Neural progenitor cell (in vitro differentiated cells): ENCODE measurements around the gene CRBN. TPM values are rescaled to one million over a fixed set of nuclear protein-coding genes. Genes with fewer than 3 reads are reported as not detected.

ENCODE experiments used
- DNase-seq: peaks from one replicate; pipeline ENCODE4 v3.0.0-alpha.2; 2016; ENCODE audit warnings: low spot score
- H2AFZ ChIP-seq: fragments of 200-600 bp; sonication (generic); replicated peaks from 2 replicates; pipeline ENCODE4 v1.6.1; 2016; ENCODE audit warnings: antibody characterized with exemption
- H3F3A ChIP-seq: fragments of 200-600 bp; sonication (generic); 2 replicates; pipeline ENCODE4 v1.6.1; 2016; ENCODE audit warnings: antibody characterized with exemption, low read depth
- H3K27ac ChIP-seq: fragments of 200-600 bp; sonication (generic); 2 replicates; pipeline ENCODE4 v1.5.1; 2016; ENCODE audit warnings: mild to moderate bottlenecking
- H3K27me3 ChIP-seq: fragments of 200-600 bp; sonication (generic); 2 replicates; pipeline ENCODE4 v1.6.1; 2016; ENCODE audit warnings: mild to moderate bottlenecking, moderate library complexity
- H3K36me3 ChIP-seq: fragments of 200-600 bp; sonication (generic); 2 replicates; pipeline ENCODE4 v1.5.1; 2016
- H3K4me1 ChIP-seq: fragments of 200-600 bp; sonication (generic); 2 replicates; pipeline ENCODE4 v1.6.1; 2016; ENCODE audit warnings: mixed run types
- H3K4me2 ChIP-seq: fragments of 200-600 bp; sonication (generic); 2 replicates; pipeline ENCODE4 v1.6.1; 2016
- H3K4me3 ChIP-seq: fragments of 200-600 bp; sonication (generic); 2 replicates; pipeline ENCODE4 v1.5.1; 2016
- H3K79me2 ChIP-seq: fragments of 200-600 bp; sonication (generic); 2 replicates; pipeline ENCODE4 v1.6.1; 2016; ENCODE audit warnings: low read depth
- H3K9ac ChIP-seq: fragments of 200-600 bp; sonication (generic); 2 replicates; pipeline ENCODE4 v1.6.1; 2016
- H3K9me3 ChIP-seq: fragments of 200-600 bp; sonication (generic); 2 replicates; pipeline ENCODE4 v1.5.1; 2016; ENCODE audit warnings: low read depth
- H4K20me1 ChIP-seq: fragments of 200-600 bp; sonication (generic); 2 replicates; pipeline ENCODE4 v1.6.1; 2016; ENCODE audit warnings: low read depth
- H3K27ac Mint-ChIP-seq: 3 replicates; pipeline ENCODE4 v1.8.0; 2021; ENCODE audit warnings: mixed read lengths
- H3K27me3 Mint-ChIP-seq: 2 replicates; pipeline ENCODE4 v1.8.0; 2022; ENCODE audit warnings: low read depth, mild to moderate bottlenecking, inconsistent platforms, moderate library complexity, mixed read lengths; ENCODE audit not compliant: insufficient read depth
- H3K36me3 Mint-ChIP-seq: 3 replicates; pipeline ENCODE4 v1.8.0; 2021; ENCODE audit warnings: mixed read lengths
- H3K4me1 Mint-ChIP-seq: 3 replicates; pipeline ENCODE4 v1.8.0; 2021; ENCODE audit warnings: mixed read lengths
- H3K4me3 Mint-ChIP-seq: 3 replicates; pipeline ENCODE4 v1.8.0; 2021; ENCODE audit warnings: mild to moderate bottlenecking, moderate library complexity, mixed read lengths
- H3K9me3 Mint-ChIP-seq: 3 replicates; pipeline ENCODE4 v1.8.0; 2020; ENCODE audit warnings: mixed read lengths
- CTCF ChIP-seq: fragments of 200-600 bp; sonication (generic); IDR thresholded peaks from 2 replicates; pipeline ENCODE4 v1.5.1; 2017; ENCODE audit warnings: antibody characterized with exemption, mild to moderate bottlenecking
- EZH2 ChIP-seq: fragments of 200-600 bp; sonication (generic); IDR thresholded peaks from 2 replicates; pipeline ENCODE4 v1.6.1; 2017; ENCODE audit warnings: antibody characterized with exemption, mild to moderate bottlenecking, moderate library complexity
- EZH2phosphoT487 ChIP-seq: fragments of 200-600 bp; sonication (generic); IDR thresholded peaks from 2 replicates; pipeline ENCODE4 v1.6.1; 2017; ENCODE audit warnings: antibody characterized with exemption
- total RNA-seq: library from RNA; depleted of rRNA; stranded (reverse); fragments of >200 nt; gene quantifications from 2 replicates; pipeline ENCODE4 v1.2.3, GENCODE V29; 2015; ENCODE audit warnings: low replicate concordance

CRBN gene
- total RNA-seq, 1 donor from 2014 or later: 78.0 TPM

GRCh38 chr3:3109407-3110298, 69.8 kb downstream of the CRBN start:
- TF ChIP-seq CTCF: no peak
- no peak for TF ChIP-seq EZH2
- no peak for TF ChIP-seq EZH2phosphoT487
- H3K9me3 Mint-ChIP-seq: no peaks in the 10 kb centered on the region
- peaks cover 4% of the 10 kb centered on the region for H3K27me3 Mint-ChIP-seq
- H3K36me3 Mint-ChIP-seq: no peaks in the 10 kb centered on the region
- H3K36me3 ChIP-seq: no peaks in the 10 kb centered on the region
- H3F3A ChIP-seq: peaks cover 3% of the 10 kb centered on the region
- DNase-seq: no peak
- H3K4me1 Mint-ChIP-seq: peaks cover 5% of the 10 kb centered on the region
- H3K79me2 ChIP-seq: no peaks in the 10 kb centered on the region
- H3K4me3 ChIP-seq: no peak overlapping the region
- no peak overlapping the region for H3K27ac ChIP-seq
- H3K9me3 ChIP-seq: no peaks in the 10 kb centered on the region
- H4K20me1 ChIP-seq: no peaks in the 10 kb centered on the region
- H3K4me1 ChIP-seq: peaks cover 8% of the 10 kb centered on the region
- no peak overlapping the region for H3K27ac Mint-ChIP-seq
- H3K27me3 ChIP-seq: no peaks in the 10 kb centered on the region
- H3K4me3 Mint-ChIP-seq: no peak overlapping the region
- H3K9ac ChIP-seq: no peak overlapping the region
- H2AFZ ChIP-seq: peak overlapping the region; percentile 90
- no peak overlapping the region for H3K4me2 ChIP-seq

- peaks cover 5% of the 10 kb centered on the region for H3K4me1 Mint-ChIP-seq
Measured at GRCh38 chr3:3107858-3108257, 71.6 kb downstream of the CRBN start.

GRCh38 chr3:3107181-3107580, 72.3 kb downstream of the CRBN start:
- TF ChIP-seq EZH2 (no peak), EZH2phosphoT487 (no peak), CTCF (no peak)
- Histone ChIP-seq H3K4me2 (no peak overlapping the region), H3K9ac (no peak overlapping the region), H4K20me1 (no peaks in the 10 kb centered on the region), H3F3A (peaks cover 3% of the 10 kb centered on the region), H3K27ac (no peak overlapping the region), H3K9me3 (no peaks in the 10 kb centered on the region), H3K79me2 (no peaks in the 10 kb centered on the region), H3K4me3 (no peak overlapping the region), H3K36me3 (no peaks in the 10 kb centered on the region), H2AFZ (no peak overlapping the region), H3K4me1 (peaks cover 8% of the 10 kb centered on the region), H3K27me3 (no peaks in the 10 kb centered on the region)
- Mint-ChIP-seq H3K27ac (no peak overlapping the region), H3K4me1 (peaks cover 5% of the 10 kb centered on the region), H3K4me3 (no peak overlapping the region), H3K9me3 (no peaks in the 10 kb centered on the region), H3K36me3 (no peaks in the 10 kb centered on the region), H3K27me3 (no peaks in the 10 kb centered on the region)
- DNase-seq: no peak

More at GRCh38 chr3:3107858-3108257, 71.6 kb downstream of the CRBN start:
- no peak for TF ChIP-seq CTCF
- TF ChIP-seq EZH2: no peak
- no peak for TF ChIP-seq EZH2phosphoT487
- Histone ChIP-seq H3K4me3 (no peak overlapping the region), H4K20me1 (no peaks in the 10 kb centered on the region), H3K9me3 (no peaks in the 10 kb centered on the region), H3K27me3 (no peaks in the 10 kb centered on the region), H3K4me2 (no peak overlapping the region), H3K36me3 (no peaks in the 10 kb centered on the region), H3K79me2 (no peaks in the 10 kb centered on the region), H3K9ac (no peak overlapping the region), H3F3A (peaks cover 3% of the 10 kb centered on the region), H2AFZ (no peak overlapping the region), H3K27ac (no peak overlapping the region), H3K4me1 (peaks cover 8% of the 10 kb centered on the region)
- Mint-ChIP-seq H3K9me3 (no peaks in the 10 kb centered on the region), H3K36me3 (no peaks in the 10 kb centered on the region), H3K27me3 (no peaks in the 10 kb centered on the region), H3K27ac (no peak overlapping the region), H3K4me3 (no peak overlapping the region)
- no peak for DNase-seq
